GM18873 (cell line): ENCODE data around the gene PSMF1.
"Not testable (repeated sequence)": the region's sequence is repeated elsewhere in the genome, so short reads cannot be mapped to it uniquely, and the experiment has no call there.

ENCODE experiments used
- ATAC-seq: cut with Tn5 transposase; IDR thresholded peaks from one replicate; pipeline ENCODE4 v1.9.1; 2021; ENCODE audit warnings: mild to moderate bottlenecking, moderate library complexity, moderate number of reproducible peaks; ENCODE audit not compliant: unreplicated experiment, low FRiP score

The PSMF1 gene

GRCh38 chr20:1122388-1123315 is 4.2 kb downstream of the PSMF1 start:
- no peak for ATAC-seq

DNA sequence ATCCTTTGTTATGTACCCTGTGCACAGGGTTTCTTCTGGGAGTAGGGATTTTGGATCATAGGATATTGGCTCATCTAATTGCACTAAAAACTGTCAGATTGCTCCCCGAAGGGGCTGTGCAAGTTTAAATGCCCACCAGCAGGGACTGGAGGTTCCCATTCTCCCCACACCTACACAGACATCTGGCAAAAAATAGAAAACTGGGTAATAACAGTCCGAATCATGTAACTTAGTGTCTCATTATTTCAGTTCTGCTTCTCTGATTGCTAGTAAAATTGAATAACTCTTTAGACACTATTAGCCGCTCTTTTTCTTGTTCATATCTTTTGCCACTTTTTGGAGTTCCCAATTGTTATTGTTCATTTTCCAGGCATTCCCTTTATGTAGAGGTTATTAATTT is 5.3 kb downstream of the PSMF1 start:
- ATAC-seq, result no peak

- ATAC-seq, result no peak
These were observed 6.0 kb downstream of the PSMF1 start for GRCh38 chr20:1124421-1124820.

GRCh38 chr20:1125277-1125676 is 6.9 kb downstream of the PSMF1 start:
- no peak for ATAC-seq

DNA sequence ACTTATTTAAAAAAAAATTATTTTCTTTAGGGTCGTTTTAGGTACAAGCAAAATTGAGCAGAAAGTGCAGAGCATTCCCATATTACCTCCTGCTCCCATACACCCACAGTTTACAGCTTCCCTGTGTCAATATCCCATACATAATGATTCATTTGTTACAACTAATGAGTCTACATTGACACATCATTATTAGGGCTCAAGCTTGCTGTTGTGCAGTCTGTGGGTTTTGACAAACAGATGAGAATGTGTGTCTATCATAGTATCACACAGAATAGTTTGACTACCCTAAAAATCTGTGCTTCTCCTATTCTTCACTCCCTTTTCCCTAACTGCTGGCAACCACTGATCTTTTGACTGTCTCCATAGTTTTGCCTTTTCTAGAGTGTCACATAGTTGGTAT is 9.4 kb downstream of the PSMF1 start:
- no peak for ATAC-seq

DNA sequence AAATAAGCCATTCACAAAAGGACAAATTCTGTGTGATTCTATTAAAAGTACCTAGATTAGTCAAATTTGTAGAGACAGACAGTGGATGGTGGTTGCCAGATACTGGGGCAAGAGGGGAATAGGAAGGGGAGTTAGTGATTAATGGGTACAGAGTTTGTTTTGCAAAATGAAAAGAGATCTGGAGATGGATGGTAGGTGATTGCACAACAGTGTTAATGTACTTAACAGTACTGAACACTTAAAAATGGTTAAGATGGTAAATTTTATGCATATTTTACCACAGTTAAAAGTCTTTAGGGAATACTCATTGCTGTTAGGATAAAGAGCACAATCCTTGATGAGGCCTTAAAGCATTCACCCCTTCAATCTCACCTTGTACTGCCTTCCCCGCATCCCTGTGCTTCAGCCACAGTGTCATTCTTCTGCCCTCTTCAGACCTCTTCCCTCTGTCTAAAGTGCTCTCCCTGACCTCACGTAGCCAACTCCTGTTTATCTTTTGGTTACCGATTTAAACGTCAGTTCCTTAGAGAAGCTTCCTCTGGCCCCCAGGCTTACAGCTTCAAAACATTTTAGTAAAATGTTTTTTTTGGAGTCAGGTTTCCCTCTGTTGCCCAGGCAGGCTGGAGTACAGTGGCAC is 11.8 kb downstream of the PSMF1 start:
- ATAC-seq, result no peak

DNA sequence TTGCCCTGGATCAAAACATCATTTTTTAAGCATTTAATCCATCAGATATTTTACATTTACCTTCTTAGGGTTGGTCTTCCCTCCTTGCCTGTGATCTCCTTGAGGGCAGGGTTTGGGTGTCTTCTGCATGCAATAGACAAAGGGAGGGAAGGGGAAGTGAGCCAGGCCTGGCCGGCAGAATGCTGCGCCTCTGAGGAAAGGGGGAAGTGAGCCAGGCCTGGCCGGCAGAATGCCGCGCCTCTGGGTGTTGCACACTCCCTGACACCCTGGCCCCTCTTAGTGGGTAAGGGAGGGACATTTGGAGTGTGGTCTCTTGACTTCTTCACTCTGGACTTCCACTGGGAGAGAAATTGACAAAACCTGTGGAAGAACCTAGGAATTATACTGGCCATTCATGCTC is 12.4 kb downstream of the PSMF1 start:
- ATAC-seq, result no peak

- no peak for ATAC-seq
These were observed 13.0 kb downstream of the PSMF1 start for GRCh38 chr20:1131354-1131753.

DNA sequence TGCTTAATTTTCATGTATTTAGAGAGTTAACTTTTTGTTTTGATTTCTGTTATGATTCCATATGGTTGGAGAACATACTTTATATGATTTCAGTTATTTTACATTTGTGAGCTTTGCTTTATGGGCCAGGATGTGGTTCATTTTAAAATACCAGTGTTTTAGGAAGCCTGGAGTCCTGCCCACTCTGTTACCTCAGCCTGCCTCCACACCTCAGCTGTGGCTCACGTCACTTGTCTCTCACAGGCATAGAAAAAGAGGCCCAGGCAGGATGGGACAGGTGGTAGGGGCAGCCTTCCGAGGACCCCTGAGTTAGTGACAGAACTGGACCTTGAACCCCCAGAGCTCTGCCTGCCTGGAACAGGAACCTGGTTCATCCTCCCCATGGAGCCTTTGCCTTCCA is 16.0 kb downstream of the PSMF1 start:
- no peak for ATAC-seq

GRCh38 chr20:1134836-1135235 is 16.4 kb downstream of the PSMF1 start:
- ATAC-seq, result no peak

- ATAC-seq, result no peak
These were observed 18.8 kb downstream of the PSMF1 start for GRCh38 chr20:1137236-1137635.

DNA sequence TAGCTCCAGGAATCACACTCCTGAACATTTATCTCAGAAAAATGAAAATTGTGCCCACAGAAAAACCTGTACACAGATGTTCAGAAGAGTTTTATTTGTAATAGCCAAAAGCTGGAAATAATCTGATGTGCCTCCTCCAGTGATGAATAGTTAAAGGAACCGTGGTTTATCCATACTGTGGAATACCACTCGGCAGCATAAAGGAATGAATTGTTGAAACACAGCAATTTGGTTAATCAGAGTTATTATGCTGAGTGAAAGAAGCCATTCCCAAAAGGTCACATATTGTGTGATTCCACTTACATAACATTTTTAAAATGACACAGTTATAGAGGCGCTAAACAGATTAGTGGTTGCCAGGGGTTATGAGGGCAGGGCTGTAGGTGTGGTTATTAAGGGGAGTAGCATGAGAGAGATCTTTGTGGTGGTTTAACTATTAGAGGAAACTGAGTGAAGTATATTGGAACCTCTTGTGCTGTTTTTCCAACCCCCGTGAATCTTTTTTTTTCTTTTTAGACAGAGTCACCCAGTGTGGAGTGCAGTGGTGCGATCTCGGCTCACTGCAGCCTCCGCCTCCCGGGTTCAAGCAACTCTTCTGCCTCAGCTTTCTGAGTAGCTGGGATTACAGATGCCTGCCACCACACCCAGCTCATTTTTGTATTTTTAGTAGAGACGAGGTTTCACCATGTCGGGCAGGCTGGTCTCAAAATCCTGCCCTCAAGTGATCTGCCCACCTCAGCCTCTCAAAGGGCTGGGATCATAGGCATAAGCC is 26.2 kb downstream of the PSMF1 start:
- ATAC-seq, result no peak

DNA sequence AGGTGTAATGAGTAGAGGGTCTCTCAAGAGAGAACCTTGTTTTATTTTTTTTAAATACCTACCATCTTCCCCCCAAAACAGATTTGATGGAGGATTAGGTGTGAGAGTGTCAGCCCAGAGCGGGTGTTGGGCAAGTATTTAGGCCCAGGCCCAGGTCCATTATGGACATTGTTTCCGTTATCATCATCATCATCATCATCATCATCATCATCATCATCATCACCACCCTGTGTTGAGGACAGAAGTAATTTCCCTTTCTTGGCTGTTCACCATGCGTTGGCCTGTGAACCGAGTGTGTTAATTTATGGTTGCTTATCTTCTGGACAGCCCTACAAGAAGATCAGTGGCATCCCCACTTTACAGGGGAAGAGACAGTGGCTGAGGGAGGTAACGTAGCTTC is 28.6 kb downstream of the PSMF1 start:
- ATAC-seq, result no peak

GRCh38 chr20:1149812-1150211 is 31.4 kb downstream of the PSMF1 start:
- ATAC-seq, result not testable (repeated sequence)

DNA sequence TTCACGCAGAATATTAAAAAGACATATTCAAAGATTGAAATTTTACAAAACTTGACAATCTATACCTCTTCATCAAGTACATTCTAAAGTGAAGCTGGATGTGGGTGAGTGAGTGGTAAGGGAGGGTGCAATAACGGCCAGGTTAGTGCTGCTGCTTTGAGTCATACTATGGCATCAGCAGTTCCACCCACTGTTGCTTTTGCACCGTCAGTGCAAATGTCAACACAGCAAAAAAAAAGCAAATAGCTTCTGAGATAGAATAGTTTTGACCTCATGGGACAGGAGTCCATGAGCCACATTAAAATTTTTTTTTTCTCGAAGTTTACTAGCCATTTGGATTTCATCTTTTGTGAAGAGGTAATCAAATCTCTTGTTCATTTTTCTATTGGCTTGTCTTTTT is 31.8 kb downstream of the PSMF1 start:
- no peak for ATAC-seq

- no peak for ATAC-seq
These were observed 32.6 kb downstream of the PSMF1 start for GRCh38 chr20:1150968-1151367.

DNA sequence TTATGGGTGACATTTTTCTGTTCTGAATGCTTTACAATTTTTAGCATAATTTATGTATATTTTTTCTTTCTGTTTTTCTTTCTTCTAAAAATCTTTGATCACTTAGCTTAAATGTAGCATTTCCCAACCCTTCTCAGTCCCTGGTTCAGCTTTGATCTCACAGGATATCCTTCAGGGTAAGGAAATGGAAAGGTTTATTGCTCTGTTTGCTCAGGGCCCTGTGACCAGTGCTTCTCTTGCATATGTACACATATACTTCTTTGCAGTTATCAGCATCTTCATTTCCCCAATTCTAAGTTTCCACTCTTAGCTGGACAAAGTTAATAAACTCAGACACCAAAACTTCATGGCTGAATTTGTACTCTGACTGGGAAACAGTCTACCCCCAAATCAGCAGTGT is 35.8 kb downstream of the PSMF1 start:
- no peak for ATAC-seq

- no peak for ATAC-seq
These were observed 36.3 kb downstream of the PSMF1 start for GRCh38 chr20:1154691-1155090.

- no peak for ATAC-seq
These were observed 36.9 kb downstream of the PSMF1 start for GRCh38 chr20:1155342-1155741.

- ATAC-seq, result no peak
These were observed 42.1 kb downstream of the PSMF1 start for GRCh38 chr20:1160496-1160895.

GRCh38 chr20:1160991-1161390 is 42.6 kb downstream of the PSMF1 start:
- no peak for ATAC-seq
